NCI-H774 (cell line): ENCODE results near the gene MDFI.

Experiments
- DNase-seq: peaks from one replicate; lab custom pipeline; 2025; lab: John Stamatoyannopoulos, UW

Gene MDFI, protein sequence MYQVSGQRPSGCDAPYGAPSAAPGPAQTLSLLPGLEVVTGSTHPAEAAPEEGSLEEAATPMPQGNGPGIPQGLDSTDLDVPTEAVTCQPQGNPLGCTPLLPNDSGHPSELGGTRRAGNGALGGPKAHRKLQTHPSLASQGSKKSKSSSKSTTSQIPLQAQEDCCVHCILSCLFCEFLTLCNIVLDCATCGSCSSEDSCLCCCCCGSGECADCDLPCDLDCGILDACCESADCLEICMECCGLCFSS

DNA sequence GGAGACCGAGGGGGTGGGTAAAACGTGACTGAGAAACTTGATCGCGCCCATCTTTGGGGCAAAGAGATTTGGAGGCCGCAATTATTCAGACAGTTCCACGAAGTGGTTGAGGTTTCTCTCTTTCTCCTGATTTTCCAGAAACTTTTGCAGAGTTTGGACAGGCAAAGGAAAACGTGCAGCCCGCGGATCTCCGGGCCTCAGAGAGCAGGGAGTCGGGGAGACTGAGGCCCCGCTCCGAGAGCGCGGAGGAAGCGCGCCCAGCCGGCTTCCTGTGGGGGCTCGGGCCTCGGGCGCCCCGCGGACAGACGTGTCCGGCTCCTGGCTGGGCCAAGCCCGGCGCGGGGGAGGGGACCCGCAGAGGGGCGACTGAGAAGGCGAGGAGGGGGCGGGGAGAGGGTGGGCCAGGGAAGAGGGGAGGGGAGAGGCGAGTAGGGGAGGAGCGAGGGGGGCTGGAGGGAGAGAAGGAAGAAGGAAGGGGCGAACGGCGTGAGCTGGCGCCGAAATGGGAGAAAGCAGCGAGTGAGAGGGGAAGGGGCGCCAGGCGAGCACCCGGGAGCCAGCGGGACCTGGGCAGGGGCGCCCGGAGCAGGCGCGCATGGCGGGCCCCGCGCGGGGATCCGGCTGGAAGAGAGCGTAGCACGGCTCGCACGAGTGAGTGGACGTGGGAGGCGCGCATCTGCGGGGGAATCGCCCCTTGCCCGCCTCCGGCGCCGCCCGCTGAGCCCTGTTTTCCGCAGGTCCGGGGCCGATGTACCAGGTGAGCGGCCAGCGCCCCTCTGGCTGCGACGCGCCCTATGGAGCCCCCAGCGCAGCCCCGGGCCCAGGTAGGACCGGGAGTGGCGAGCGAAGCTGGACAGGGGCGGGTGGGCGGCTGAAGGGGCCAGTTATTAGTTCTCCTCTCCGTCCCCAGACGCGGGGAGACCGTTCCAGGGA is at the start of gene MDFI:
MDFI (plus strand) TSS at position 467 of the 933 bp plus-strand sequence; CDS start at position 749, 282 bp downstream.
- no peak for DNase-seq

DNA sequence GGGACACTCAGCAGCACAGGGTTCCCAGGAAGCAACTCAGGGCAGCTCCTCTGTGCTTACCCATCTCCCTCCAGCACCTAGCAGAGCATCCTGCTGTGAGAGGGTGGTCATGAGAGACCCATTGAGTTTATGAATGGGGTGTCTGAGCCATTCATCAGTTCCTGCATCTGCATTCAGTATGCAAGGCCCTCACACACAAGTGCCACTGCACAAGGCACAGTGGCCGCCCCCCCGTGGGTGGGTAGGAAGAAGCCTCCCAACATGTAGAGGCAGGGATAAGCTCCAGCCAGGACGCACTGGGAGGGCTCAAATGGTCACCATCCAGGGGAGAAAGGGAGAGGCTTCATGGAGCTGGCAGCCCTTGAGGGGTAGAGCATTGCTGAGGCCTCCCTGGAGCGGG is 49.0 kb upstream of the MDFI start:
- no peak for DNase-seq

DNA sequence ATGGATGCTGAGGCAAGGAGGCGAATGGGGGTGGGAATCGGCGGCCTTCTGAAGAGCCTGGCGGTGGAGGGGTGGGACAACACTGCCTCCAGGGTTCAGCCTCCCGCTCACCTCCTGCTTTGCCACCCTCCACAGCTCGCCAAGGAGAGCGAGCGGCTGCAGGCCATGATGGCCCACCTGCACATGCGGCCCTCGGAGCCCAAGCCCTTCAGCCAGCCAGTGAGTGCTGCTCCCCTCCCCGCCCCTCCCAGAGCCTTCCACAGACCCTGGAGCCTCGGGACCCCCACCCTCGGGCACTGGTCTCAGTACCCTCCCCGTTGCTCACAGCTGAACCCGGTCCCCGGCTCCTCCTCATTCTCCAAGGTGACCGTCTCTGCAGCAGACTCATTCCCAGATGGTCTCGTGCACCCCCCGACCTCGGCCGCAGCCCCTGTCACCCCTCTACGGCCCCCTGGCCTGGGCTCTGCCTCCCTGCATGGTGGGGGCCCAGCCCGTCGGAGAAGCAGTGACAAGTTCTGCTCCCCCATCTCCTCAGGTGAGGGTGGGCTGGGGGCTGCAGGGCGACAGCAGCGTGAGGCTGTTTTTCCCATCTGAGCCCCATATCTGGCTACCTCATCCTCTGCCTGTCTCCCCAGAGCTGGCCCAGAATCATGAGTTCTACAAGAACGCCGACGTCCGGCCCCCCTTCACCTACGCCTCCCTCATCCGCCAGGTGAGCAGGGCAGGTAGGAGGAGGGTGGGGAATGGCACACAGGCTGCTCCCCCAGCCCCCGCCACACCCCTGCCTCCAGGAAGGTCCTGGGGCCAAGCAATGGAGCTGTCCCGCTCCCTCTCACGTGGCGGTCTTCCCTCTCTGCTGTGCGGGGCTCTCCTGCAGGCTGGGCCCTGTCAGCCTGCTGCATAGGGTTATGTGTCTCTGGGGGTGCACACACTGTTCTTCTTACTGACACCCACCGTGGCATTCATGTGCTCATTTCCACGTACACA is 48.3 kb upstream of the MDFI start:
- no peak for DNase-seq

DNA sequence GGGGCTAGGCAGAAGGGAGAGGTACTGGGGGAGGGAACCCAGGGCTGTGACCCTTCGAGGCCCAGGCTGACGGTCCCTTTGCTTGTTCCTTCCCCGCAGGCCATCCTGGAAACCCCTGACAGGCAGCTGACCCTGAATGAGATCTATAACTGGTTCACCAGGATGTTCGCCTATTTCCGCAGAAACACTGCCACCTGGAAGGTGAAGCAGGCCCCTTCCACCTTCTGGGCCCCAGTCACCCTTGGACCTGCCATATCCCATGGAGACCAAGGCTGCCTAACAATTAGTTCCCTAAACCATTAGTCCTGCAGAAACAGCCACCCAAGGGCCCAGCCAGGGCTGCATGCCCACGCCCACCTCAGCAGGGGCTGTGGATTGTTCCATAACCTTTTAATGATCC is 47.1 kb upstream of the MDFI start:
- DNase-seq: no peak

DNA sequence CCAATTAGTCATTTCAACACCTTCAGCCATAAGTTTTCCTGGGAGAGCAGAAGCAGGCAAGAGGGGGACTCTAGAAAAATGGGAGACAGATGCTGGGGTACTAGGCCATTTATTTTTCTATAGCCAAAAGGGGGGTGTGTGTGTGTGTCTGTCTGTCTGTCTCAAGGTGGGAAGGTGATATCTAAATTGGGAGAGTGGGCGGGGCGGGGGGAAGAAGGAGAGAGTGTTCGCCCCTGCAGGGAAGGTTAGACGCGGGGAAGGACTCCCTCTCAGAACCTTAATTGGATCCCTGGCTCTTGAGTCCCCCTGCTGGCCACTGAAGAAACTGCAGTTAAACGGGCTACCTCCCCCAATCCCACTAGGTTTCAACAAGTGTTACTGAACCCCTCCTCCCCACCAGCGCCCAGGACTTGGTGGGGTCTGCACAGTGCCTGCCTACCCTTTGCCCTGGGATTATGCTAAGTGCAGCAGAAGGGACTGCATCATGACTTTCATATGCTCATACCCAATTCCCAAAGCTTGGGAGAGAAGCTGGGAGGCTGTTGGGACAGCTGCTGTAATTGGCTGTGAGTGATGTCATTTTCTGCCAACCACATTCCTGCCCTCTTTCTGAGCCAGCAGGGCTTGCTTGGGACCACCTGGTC is 46.3 kb upstream of the MDFI start:
- peak; percentile 21 for DNase-seq

DNA sequence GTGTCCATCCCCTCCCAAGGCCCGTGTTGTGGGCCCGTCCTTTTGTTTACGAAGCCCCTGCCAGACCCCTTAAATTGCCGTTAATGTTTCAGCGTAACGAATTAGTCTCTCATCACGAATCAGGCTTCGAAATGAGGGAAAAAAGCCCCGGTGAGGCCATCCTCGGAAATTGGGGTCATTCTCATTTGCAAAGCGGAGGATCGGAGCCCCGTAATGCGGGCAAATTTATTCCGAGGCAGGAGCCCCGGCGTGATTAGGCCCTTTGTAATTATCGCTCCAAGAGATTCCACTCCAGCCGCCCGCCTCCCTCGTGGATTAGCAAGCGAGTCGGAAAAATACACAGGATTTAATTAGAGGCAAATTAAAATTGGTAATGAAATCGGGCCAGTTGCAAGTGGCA is 44.9 kb upstream of the MDFI start:
- no peak for DNase-seq

DNA sequence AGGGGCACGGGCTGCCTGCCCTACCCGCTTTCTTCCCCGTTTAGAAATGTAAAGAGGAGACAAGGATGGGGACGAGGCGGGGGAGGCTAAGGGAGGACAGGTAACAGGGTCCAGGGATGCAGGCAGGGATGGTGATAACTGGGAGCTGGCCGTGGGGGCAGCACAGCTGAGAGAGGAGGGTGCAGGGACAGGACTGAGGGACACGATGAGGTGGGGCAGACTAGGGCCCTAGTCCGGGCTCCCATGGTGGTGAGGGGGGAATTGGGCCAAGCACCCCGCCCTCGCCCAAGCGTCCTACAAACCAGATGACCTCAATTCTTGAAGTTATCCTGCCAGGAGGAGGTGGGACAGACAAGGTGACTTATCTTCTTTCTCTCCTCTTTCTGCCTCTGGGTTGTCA is 44.4 kb upstream of the MDFI start:
- DNase-seq: no peak

DNA sequence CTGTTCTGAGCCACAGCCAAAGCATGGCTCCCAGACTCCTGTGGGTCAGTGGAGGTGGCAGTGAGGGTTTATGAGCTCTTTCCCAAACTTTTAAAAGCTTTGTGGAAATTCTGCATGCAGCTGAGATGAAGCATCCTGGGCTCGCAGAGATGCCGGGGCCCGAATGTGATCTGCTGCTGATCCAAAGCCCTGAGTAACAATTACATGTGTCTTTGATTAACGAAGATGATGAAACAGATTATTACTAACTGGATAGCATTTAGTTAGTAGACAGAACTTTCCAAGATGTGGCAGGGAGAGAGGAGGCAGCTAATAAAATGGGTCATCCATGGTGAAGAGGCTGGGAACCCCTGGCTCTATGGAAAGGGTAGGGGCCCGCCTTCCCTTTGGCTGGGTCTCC is 43.9 kb upstream of the MDFI start:
- DNase-seq: no peak

DNA sequence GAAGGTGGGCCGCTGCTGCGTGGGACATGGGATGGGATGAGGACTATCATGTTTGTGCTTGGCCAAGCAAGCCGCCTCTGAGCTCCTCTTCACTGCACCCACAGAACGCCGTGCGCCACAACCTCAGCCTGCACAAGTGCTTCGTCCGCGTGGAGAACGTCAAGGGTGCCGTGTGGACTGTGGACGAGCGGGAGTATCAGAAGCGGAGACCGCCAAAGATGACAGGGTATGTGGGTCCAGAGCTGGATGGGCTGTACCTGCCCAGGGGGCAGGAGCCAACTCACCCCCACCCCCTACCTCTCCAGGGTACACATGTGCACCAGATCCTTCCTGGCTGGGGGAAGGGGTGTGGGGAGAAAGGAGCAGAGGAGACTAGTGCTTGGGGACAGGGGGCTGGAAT is 43.5 kb upstream of the MDFI start:
- no peak for DNase-seq

DNA sequence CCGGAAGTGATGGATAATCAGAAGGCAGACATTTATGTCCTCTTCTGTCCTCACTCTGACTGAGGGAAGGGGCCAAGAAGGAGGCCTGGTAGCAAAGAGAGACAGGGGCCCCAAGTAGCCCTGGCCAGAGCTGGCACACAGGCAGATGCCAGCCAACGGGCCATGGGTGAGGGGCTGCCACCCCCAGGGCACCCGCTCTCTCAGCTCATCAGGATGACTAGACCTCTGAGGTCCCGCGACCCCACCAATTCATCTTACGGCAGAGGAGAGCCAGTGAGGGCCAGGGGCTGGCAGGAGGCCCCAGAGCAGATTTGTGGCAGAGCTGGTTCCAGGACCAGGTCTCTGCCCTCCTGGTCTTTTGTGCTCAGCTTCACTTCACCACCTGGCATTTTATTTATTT is 43.1 kb upstream of the MDFI start:
- no peak for DNase-seq

DNA sequence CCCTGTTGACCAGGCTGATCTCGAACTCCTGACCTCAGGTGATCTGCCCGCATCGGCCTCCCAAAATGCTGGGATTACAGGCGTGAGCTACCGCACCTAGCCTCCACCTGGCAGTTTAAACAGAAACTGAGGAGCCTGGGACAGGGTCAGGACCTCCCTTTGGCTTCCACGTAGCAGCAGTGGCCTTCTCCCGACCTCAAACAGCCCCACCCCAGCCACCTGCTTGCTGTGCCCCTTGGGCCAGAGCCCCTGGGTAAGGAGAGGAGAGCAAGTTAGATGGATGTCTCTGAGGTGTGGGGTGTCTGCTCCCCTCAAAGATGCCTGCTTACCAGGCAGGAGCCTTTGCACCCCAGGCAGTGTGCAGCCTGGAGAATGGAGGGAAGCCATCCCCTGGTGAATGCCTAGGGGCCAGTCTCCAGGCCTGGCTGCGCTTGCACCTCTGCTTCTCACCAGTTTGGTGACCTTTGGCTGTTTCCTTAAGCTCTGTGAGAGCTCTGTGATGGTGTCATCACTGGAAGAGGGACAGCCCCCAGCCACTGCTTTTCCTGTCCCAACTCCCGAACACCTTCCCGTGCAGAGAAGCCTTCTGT is 42.1 kb upstream of the MDFI start:
- no peak for DNase-seq

DNA sequence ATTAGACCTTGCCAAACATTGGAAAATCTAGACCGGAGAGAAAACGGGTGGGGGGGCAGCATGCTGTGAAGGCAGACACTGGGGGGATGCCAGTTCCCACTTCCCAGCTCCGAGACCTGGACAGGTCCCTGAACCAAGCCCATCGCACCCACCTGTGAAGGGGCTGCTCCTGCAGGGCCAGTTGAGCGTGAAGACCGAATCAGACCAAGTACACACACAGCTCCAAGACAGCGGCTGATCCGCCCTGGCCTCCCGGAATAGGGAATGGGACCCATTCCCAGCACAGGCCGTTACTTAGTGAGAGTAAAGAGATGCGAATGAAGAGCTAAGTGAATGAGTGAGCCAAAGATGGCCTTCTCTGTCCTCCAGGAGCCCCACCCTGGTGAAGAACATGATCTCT is 41.5 kb upstream of the MDFI start:
- no peak for DNase-seq

DNA sequence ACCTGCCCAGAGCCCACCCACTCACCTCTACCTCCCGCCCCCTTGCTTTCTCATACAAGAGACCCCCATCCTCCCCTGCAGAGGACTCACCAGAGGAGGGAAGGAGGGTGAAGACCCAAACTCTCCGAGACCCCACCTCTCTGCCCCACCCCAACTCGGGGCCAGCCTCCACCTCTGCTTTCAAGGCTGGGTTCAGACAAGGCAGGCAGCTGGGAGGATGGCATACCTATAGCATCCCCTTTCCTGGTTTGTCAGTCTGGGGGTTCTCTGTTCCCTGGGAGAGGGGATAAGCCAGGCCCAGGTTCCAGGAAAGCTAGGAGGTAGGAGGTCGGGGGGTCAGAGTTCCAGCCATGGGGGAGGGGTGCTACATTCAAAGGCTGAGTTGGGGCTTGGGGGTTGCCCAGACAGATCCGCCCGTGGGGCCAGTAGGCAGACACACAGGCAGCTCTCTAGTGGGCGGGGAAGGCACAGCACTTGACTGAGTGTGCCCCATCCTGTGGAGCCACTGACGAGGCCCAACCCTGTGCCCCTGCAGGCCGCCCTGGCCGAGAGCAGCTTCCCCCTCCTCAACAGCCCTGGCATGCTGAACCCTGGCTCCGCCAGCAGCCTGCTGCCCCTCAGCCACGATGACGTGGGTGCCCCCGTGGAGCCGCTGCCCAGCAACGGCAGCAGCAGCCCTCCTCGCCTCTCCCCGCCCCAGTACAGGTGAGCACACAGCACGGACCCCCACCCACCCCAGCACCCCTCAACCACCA is 40.8 kb upstream of the MDFI start:
- no peak for DNase-seq

DNA sequence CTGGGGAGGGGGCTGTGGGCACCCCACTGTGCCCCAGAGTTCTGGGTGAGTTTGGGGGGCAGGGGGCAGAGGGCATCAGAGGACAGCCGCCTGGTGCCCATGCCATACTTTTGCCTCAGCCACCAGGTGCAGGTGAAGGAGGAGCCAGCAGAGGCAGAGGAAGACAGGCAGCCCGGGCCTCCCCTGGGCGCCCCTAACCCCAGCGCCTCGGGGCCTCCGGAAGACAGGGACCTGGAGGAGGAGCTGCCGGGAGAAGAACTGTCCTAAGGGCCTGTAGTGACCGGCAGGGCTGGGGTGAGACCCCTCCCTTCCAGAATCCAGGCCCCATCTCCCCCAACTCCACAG is 39.6 kb upstream of the MDFI start:
- DNase-seq: no peak

DNA sequence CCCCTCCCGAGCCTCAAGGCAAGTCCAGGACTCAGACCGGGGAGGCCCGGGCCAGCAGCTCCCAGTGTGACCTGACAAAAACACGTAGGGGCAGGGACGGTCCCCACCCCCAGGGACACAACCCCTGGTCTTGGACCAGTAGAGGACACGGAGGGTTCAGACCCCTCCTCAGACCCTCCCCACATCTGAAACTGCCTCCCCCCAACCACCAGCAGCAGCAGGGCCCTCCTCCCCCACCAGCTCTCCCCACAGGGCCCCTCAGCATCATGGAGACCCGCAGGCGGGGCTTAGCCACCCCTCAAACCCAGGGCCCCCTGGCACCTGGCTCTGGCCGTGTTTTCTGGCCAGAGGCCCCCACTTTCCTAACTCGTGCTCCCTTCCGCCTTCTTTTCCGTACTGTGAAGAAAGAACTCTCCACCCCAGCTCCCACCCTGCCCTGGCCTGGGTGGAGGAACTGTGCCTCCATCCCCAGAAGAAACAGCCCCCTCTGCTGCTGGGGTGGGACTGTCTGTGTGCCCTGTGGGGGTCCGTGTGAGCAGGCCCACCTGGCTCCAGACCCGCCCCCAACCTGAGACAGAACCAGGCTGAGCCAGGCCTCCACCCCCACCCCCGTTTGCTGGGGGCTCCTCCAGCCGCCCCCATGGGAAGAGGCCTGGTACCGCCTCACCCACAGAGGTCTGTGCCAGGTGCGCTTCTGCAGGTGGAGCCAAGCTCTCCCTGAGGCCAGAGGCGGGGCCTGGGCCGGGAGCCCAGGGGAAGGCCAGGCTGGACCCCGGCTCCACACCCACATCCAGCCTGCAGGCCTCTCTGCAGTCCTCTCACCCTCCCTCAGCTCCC is 39.0 kb upstream of the MDFI start:
- no peak for DNase-seq

DNA sequence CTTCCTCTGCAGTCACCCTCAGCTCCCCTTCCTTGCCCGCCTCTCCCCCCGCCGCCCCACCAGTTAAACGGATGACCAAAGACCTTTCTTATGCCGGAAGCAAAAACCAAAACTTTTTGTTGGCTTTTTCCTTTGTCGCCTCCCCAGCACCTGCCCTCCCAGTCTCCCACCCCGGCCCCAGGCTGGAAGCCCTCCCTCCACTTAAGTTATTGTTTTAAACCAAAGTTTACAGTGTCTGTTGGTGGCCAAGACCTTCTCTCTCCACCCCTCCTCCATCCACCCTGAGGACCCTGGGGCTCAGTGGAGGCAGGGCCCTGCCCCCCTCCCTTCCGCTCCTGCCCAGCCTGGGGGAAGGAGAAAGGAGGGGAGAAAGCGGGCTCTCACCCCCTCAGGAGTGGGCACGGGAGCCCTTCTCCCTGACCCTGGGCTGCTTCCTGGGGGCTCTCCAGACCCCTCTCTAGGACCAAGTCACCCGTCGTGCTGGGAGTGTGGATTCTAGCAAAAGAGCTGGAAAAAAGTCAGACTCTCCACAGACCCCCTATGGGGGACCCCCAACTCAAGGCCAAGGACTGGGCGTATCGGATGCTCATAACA is 38.3 kb upstream of the MDFI start:
- DNase-seq: no peak

DNA sequence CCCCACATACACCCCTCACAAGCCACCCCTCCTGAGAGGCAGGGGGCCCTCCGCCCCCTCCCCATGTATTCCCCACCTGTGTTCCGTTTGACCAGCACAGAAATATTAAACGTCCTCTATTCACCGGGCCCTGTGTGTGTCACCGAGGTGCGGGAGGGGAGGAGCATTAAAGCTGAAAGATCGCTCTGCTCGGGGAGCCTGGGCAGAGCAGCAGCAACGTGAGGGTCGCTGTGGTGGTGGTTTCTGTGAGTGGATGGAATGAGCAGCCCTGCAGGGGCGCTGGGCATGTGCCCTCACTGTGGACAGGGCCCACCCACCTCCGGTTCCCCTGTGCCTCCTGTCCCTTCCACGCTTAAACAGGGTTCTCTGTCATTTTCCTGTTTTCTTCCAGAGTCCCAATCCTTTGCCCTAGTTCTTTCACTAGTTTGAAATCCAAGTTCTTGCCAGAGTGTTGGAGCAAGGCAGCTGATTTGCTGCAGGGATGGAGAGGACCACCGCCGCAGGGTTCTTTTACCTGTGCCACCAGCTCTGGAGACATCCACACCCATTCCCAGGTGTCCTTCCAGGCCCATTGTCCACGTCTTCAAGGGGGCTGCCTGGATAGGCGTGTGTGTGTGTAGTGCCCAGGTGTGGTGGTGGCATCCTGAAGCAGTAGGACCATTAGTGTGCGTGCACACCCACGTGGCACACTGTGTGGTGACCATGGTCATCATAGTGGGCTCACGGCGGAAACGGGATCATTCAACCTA is 37.6 kb upstream of the MDFI start:
- no peak for DNase-seq

DNA sequence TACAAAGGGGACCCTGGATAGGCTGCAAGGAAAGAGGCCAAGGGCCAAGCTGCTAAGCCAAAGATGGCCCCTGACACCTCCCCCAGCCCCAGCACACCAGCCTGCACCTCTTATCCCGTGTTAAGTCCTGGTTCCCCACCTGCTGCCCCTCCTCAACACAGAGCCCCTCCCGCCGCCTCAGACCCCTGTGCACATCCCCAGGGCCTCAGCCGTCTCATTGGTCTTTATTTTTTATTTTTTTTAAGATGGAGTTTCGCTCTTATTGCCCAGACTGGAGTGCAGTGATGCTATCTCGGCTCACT is 37.1 kb upstream of the MDFI start:
- no peak for DNase-seq

DNA sequence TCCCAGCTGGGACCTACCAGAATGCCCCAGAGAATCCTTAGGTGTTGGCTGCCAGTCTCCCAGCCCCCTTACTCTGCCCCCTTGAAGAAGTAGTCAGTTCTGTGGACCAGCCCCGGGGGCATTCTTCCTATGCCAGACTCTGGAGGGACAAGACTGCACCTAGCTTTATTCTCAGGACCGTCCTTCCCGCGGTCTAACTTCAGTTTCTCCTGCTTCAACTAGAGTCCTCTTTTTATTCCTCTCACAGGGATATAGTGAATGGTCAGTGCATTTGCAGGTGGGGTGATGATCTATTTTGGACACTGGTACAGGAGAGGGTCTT is 35.9 kb upstream of the MDFI start:
- no peak for DNase-seq
